ENCODE measurements around the gene CDH13. TPM values are rescaled to one million over a fixed set of nuclear protein-coding genes. Genes with fewer than 3 reads are reported as not detected.

The CDH13 gene
- total and polyA plus RNA-seq, 8 donors: 0.12 to 21.4 (median 1.7) TPM; not detected in 1

- WGBS, 5 donors: 31 to 40% (median 37%) methylated on average over 5 of the region's 5 CpGs
- Histone ChIP-seq H3K9me3 (no peaks in the 10 kb centered on the region), H3K27ac (no peak overlapping the region), H3K36me3 (no peaks in the 10 kb centered on the region), H3K27me3 (peaks cover 0 to 4% (median 0%) of the 10 kb centered on the region in 3 donors), H3K4me1 (peaks cover 0 to 13% (median 6%) of the 10 kb centered on the region in 4 donors), H3K4me3 (no peak overlapping the region)
- intact Hi-C loops (cut with DNase I; ENCODE audit: low total_unique reads): no loop called here
- TF ChIP-seq CTCF (IDR thresholded peaks at IDR 0.05) (no peak), EP300 (IDR thresholded peaks at IDR 0.05) (no peak), POLR2A (IDR thresholded peaks at IDR 0.05) (no peak), POLR2AphosphoS5 (IDR thresholded peaks at IDR 0.05) (peak in 2 of 3 donors; percentile 13 to 46)
- DNase-seq: peak in 1 of 2 donors; percentile 49
Observed at GRCh38 chr16:83689385-83689831, 1062.6 kb downstream of the CDH13 start.

GRCh38 chr16:83692224-83692623 is 1065.5 kb downstream of the CDH13 start:
- Histone ChIP-seq H3K27ac (no peak overlapping the region), H3K27me3 (peaks cover 0 to 4% (median 0%) of the 10 kb centered on the region in 3 donors), H3K4me3 (no peak overlapping the region), H3K9me3 (no peaks in the 10 kb centered on the region), H3K4me1 (peaks cover 0 to 13% (median 6%) of the 10 kb centered on the region in 4 donors), H3K36me3 (no peaks in the 10 kb centered on the region)
- DNase-seq: no peak
- intact Hi-C loops (cut with DNase I; ENCODE audit: low total_unique reads): no loop called here
- WGBS, 5 donors: 31 to 35% (median 33%) methylated on average over 5 of the region's 5 CpGs
- no peak for TF ChIP-seq POLR2AphosphoS5 (IDR thresholded peaks at IDR 0.05)
- no peak for TF ChIP-seq POLR2A (IDR thresholded peaks at IDR 0.05)
- no peak for TF ChIP-seq CTCF (IDR thresholded peaks at IDR 0.05)
- no peak for TF ChIP-seq EP300 (IDR thresholded peaks at IDR 0.05)

GRCh38 chr16:83698964-83699363 is 1072.2 kb downstream of the CDH13 start:
- DNase-seq: no peak
- Histone ChIP-seq H3K9me3 (peaks cover 0 to 6% (median 0%) of the 10 kb centered on the region in 4 donors), H3K4me1 (no peaks in the 10 kb centered on the region), H3K27me3 (peaks cover 0 to 7% (median 0%) of the 10 kb centered on the region in 3 donors), H3K4me3 (no peak overlapping the region), H3K36me3 (no peaks in the 10 kb centered on the region), H3K27ac (no peak overlapping the region)
- WGBS, 5 donors: 66 to 83% (median 73%) methylated on average over 4 of the region's 4 CpGs
- intact Hi-C loops (cut with DNase I; ENCODE audit: low total_unique reads): no loop called here
- no peak for TF ChIP-seq CTCF (IDR thresholded peaks at IDR 0.05)
- TF ChIP-seq POLR2AphosphoS5 (IDR thresholded peaks at IDR 0.05): no peak
- TF ChIP-seq EP300 (IDR thresholded peaks at IDR 0.05): no peak
- no peak for TF ChIP-seq POLR2A (IDR thresholded peaks at IDR 0.05)

GRCh38 chr16:83699817-83700216 is 1073.0 kb downstream of the CDH13 start:
- Histone ChIP-seq H3K36me3 (no peaks in the 10 kb centered on the region), H3K27me3 (peaks cover 0 to 7% (median 0%) of the 10 kb centered on the region in 3 donors), H3K27ac (no peak overlapping the region), H3K9me3 (peaks cover 0 to 6% (median 0%) of the 10 kb centered on the region in 4 donors), H3K4me1 (no peaks in the 10 kb centered on the region), H3K4me3 (no peak overlapping the region)
- no peak for DNase-seq
- intact Hi-C loops (cut with DNase I; ENCODE audit: low total_unique reads): no loop called here
- WGBS, 5 donors: 70 to 79% (median 74%) methylated on average over 4 of the region's 4 CpGs
- TF ChIP-seq POLR2A (IDR thresholded peaks at IDR 0.05): no peak
- TF ChIP-seq CTCF (IDR thresholded peaks at IDR 0.05): no peak
- no peak for TF ChIP-seq EP300 (IDR thresholded peaks at IDR 0.05)
- no peak for TF ChIP-seq POLR2AphosphoS5 (IDR thresholded peaks at IDR 0.05)
